K562 (cell line): ENCODE data around the gene MCFD2.

ENCODE experiments used
- KDM5B ChIP-seq: fragments of 200-600 bp; sonication (generic); IDR thresholded peaks from 2 replicates; pipeline ENCODE4 v1.6.1; 2012; ENCODE audit warnings: low read depth, mild to moderate bottlenecking, moderate library complexity, low read length, control low read depth, inconsistent platforms; ENCODE audit not compliant: insufficient replicate concordance
- MAZ ChIP-seq, 2 experiments: fragments of 450-650 bp in 1 of 2; sonication (generic) in 1 of 2; formaldehyde crosslinking; IDR thresholded peaks in 1 of 2; conservative IDR thresholded peaks in 1 of 2; 2 replicates each; pipeline versions ENCODE4 v1.4.0 to v1.5.0; 2020; ENCODE audit warnings: mild to moderate bottlenecking in 1 of 2, missing genetic modification reagents in 1 of 2
- MEF2A ChIP-seq: IDR thresholded peaks from 2 replicates; pipeline ENCODE4 v1.6.1; 2011; ENCODE audit warnings: low read depth, mild to moderate bottlenecking, low read length, moderate library complexity; ENCODE audit not compliant: control insufficient read depth
- POLR2A ChIP-seq: fragments of 450-650 bp; conservative IDR thresholded peaks from 2 replicates; pipeline ENCODE4 v1.6.1; 2016
- SAP30 ChIP-seq: fragments of 200-600 bp; sonication (generic); IDR thresholded peaks from 2 replicates; pipeline ENCODE4 v1.6.1; 2012; ENCODE audit warnings: borderline replicate concordance, low read depth, mild to moderate bottlenecking, moderate library complexity, low read length, control low read depth, inconsistent platforms; ENCODE audit not compliant: insufficient read depth, poor library complexity, severe bottlenecking
- SMARCC2 ChIP-seq: fragments of 450-650 bp; IDR thresholded peaks from 2 replicates; pipeline ENCODE4 v1.6.1; 2017; ENCODE audit warnings: antibody characterized with exemption, moderate library complexity, mild to moderate bottlenecking, low read depth
- SNRNP70 ChIP-seq: fragments of 200-400 bp; formaldehyde crosslinking; optimal IDR thresholded peaks from 2 replicates; pipeline ENCODE3; 2017; ENCODE audit warnings: low read depth, low read length
- ZNF263 ChIP-seq: sonication (generic); formaldehyde crosslinking; IDR thresholded peaks from 2 replicates; pipeline ENCODE4 v1.8.0; 2022; ENCODE audit warnings: mild to moderate bottlenecking, missing genetic modification reagents, borderline replicate concordance
- TF ChIP-seq, protein P1 (sequence below): sonication (generic); formaldehyde crosslinking; IDR thresholded peaks from 2 replicates; pipeline ENCODE4 v1.8.0; 2022; ENCODE audit warnings: mild to moderate bottlenecking, missing genetic modification reagents
- TF ChIP-seq, protein P2 (sequence below): fragments of 450-650 bp; IDR thresholded peaks from 2 replicates; pipeline ENCODE4 v1.6.1; 2018; ENCODE audit warnings: mild to moderate bottlenecking, low read depth; ENCODE audit not compliant: partially characterized antibody
- TF ChIP-seq, protein P3 (sequence below): fragments of 250-450 bp; sonication (Bioruptor Pico); IDR thresholded peaks from 2 replicates; pipeline ENCODE4 v1.4.0; 2020; ENCODE audit warnings: mild to moderate bottlenecking, moderate library complexity
- TF ChIP-seq, protein P4 (sequence below): sonication (generic); formaldehyde crosslinking; IDR thresholded peaks from 2 replicates; pipeline ENCODE4 v1.5.0; 2020; ENCODE audit warnings: missing genetic modification reagents
- TF ChIP-seq, protein P5 (sequence below): fragments of 250-450 bp; sonication (Bioruptor Pico); IDR thresholded peaks from 2 replicates; pipeline ENCODE4 v1.8.0; 2021; ENCODE audit warnings: moderate library complexity, mild to moderate bottlenecking, inconsistent platforms
- TF ChIP-seq, protein P6 (sequence below): fragments of 250-450 bp; sonication (Bioruptor Pico); IDR thresholded peaks from 2 replicates; pipeline ENCODE4 v1.4.0; 2020; ENCODE audit warnings: mild to moderate bottlenecking

DNA sequence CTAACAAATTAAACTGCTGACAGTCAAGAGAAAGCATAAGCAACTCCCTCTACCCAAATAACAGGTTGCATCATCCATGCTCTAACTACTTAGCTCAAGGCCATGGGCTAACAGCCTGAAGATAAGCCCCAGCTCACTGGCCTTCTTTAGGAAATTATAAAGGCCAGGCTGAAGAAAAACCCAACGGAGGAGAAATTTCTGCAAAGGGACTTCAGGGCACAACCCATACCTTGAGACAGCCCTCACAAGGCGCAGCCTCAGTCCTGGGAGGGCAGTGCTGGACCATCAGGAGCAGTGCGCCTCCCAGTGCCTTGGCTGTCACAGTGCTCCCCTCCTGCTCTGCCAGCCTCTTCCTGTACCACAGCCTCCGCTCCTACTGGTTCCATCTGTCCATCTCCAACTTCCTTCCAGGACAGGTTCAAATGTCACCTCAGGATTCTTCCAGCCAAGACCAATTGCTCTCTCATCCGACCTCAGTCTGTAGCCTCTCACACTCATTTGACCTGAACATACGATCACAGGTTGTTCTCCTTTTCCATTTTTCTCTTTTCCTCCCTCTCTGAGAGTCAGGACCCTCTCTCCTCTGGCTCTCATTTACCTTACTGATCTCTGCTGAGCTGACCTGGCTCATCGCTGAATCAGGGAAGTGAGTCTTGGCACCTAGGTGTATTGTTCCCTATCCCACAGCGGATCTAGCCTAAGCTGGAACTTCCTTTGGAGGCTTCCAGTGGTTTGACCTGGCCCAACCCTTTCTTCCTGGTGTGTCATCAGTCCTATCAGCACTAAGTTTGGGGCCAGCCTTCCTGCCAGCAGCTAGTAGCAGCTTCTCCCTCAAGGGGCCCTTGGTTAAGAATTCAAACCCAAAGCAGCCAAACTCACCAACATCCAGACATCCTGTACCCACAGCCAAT lies 1.9 kb downstream of the MCFD2 start:
- peak; percentile 48 for TF ChIP-seq POLR2A
- TF ChIP-seq, protein P1, sequence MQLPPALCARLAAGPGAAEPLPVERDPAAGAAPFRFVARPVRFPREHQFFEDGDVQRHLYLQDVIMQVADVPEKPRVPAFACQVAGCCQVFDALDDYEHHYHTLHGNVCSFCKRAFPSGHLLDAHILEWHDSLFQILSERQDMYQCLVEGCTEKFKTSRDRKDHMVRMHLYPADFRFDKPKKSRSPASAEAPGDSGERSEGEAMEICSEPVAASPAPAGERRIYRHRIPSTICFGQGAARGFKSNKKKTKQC (CRISPR knock-in tag): no peak
- no peak for TF ChIP-seq MEF2A
- TF ChIP-seq, protein P2, sequence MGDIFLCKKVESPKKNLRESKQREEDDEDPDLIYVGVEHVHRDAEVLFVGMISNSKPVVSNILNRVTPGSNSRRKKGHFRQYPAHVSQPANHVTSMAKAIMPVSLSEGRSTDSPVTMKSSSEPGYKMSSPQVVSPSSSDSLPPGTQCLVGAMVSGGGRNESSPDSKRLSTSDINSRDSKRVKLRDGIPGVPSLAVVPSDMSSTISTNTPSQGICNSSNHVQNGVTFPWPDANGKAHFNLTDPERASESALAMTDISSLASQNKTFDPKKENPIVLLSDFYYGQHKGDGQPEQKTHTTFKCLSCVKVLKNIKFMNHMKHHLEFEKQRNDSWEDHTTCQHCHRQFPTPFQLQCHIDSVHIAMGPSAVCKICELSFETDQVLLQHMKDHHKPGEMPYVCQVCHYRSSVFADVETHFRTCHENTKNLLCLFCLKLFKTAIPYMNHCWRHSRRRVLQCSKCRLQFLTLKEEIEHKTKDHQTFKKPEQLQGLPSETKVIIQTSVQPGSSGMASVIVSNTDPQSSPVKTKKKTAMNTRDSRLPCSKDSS: no peak
- TF ChIP-seq, protein P3, sequence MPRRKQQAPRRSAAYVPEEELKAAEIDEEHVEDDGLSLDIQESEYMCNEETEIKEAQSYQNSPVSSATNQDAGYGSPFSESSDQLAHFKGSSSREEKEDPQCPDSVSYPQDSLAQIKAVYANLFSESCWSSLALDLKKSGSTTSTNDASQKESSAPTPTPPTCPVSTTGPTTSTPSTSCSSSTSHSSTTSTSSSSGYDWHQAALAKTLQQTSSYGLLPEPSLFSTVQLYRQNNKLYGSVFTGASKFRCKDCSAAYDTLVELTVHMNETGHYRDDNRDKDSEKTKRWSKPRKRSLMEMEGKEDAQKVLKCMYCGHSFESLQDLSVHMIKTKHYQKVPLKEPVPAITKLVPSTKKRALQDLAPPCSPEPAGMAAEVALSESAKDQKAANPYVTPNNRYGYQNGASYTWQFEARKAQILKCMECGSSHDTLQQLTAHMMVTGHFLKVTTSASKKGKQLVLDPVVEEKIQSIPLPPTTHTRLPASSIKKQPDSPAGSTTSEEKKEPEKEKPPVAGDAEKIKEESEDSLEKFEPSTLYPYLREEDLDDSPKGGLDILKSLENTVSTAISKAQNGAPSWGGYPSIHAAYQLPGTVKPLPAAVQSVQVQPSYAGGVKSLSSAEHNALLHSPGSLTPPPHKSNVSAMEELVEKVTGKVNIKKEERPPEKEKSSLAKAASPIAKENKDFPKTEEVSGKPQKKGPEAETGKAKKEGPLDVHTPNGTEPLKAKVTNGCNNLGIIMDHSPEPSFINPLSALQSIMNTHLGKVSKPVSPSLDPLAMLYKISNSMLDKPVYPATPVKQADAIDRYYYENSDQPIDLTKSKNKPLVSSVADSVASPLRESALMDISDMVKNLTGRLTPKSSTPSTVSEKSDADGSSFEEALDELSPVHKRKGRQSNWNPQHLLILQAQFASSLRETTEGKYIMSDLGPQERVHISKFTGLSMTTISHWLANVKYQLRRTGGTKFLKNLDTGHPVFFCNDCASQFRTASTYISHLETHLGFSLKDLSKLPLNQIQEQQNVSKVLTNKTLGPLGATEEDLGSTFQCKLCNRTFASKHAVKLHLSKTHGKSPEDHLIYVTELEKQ: no peak
- TF ChIP-seq, protein P4, sequence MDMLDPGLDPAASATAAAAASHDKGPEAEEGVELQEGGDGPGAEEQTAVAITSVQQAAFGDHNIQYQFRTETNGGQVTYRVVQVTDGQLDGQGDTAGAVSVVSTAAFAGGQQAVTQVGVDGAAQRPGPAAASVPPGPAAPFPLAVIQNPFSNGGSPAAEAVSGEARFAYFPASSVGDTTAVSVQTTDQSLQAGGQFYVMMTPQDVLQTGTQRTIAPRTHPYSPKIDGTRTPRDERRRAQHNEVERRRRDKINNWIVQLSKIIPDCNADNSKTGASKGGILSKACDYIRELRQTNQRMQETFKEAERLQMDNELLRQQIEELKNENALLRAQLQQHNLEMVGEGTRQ: no peak
- TF ChIP-seq, protein P5, sequence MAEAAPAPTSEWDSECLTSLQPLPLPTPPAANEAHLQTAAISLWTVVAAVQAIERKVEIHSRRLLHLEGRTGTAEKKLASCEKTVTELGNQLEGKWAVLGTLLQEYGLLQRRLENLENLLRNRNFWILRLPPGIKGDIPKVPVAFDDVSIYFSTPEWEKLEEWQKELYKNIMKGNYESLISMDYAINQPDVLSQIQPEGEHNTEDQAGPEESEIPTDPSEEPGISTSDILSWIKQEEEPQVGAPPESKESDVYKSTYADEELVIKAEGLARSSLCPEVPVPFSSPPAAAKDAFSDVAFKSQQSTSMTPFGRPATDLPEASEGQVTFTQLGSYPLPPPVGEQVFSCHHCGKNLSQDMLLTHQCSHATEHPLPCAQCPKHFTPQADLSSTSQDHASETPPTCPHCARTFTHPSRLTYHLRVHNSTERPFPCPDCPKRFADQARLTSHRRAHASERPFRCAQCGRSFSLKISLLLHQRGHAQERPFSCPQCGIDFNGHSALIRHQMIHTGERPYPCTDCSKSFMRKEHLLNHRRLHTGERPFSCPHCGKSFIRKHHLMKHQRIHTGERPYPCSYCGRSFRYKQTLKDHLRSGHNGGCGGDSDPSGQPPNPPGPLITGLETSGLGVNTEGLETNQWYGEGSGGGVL: no peak
- peak in 1 of 2 experiments; percentile 57; a peak in 2 of 4 replicates for TF ChIP-seq MAZ (CRISPR knock-in tag; conservative IDR thresholded peaks at IDR 0.05 in 1 of 2, IDR thresholded peaks at IDR 0.05 in 1 of 2)
- no peak for TF ChIP-seq SAP30
- TF ChIP-seq, protein P6, sequence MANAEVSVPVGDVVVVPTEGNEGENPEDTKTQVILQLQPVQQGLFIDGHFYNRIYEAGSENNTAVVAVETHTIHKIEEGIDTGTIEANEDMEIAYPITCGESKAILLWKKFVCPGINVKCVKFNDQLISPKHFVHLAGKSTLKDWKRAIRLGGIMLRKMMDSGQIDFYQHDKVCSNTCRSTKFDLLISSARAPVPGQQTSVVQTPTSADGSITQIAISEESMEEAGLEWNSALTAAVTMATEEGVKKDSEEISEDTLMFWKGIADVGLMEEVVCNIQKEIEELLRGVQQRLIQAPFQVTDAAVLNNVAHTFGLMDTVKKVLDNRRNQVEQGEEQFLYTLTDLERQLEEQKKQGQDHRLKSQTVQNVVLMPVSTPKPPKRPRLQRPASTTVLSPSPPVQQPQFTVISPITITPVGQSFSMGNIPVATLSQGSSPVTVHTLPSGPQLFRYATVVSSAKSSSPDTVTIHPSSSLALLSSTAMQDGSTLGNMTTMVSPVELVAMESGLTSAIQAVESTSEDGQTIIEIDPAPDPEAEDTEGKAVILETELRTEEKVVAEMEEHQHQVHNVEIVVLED (CRISPR knock-in tag): no peak
- peak; percentile 74 for TF ChIP-seq ZNF263 (CRISPR knock-in tag)
- TF ChIP-seq SMARCC2: no peak
- TF ChIP-seq SNRNP70: no peak
- peak; percentile 57 for TF ChIP-seq KDM5B
